ENCODE measurements around the gene GOLGA3.

- TF ChIP-seq CTCF (IDR thresholded peaks at IDR 0.05 in 2 of 3, conservative IDR thresholded peaks at IDR 0.05 in 1 of 3; ENCODE audit: control insufficient read depth in 2 of 3, extremely low read depth in 1 of 3, insufficient read depth in 1 of 3, low read depth in 3 of 3, low read length in 3 of 3), result no peak
- TF ChIP-seq ESRRA (IDR thresholded peaks at IDR 0.05; ENCODE audit: low read length), result no peak
- TF ChIP-seq DPF2 (IDR thresholded peaks at IDR 0.05), result no peak
Measured at GRCh38 chr12:132825089-132825488, 3.6 kb downstream of the GOLGA3 start.

All from GM12878 (cell line).